ENCODE measurements around the gene GRM1. TPM values are rescaled to one million over a fixed set of nuclear protein-coding genes. Genes with fewer than 3 reads are reported as not detected.

The GRM1 gene
- total RNA-seq, 1 donor from 2014 or later, result 0.41 TPM

GRCh38 chr6:146106532-146106931 lies 77.7 kb downstream of the GRM1 start:
- Mint-ChIP-seq H3K9me3 (ENCODE audit: low read depth) (peaks cover 23% of the 10 kb centered on the region), H3K4me3 (ENCODE audit: low read depth) (no peak overlapping the region), H3K27ac (no peak overlapping the region), H3K4me1 (ENCODE audit: low read depth) (peaks cover 2% of the 10 kb centered on the region), H3K36me3 (ENCODE audit: insufficient read depth) (peaks cover 6% of the 10 kb centered on the region), H3K27me3 (no peaks in the 10 kb centered on the region)
- TF ChIP-seq, protein P1, sequence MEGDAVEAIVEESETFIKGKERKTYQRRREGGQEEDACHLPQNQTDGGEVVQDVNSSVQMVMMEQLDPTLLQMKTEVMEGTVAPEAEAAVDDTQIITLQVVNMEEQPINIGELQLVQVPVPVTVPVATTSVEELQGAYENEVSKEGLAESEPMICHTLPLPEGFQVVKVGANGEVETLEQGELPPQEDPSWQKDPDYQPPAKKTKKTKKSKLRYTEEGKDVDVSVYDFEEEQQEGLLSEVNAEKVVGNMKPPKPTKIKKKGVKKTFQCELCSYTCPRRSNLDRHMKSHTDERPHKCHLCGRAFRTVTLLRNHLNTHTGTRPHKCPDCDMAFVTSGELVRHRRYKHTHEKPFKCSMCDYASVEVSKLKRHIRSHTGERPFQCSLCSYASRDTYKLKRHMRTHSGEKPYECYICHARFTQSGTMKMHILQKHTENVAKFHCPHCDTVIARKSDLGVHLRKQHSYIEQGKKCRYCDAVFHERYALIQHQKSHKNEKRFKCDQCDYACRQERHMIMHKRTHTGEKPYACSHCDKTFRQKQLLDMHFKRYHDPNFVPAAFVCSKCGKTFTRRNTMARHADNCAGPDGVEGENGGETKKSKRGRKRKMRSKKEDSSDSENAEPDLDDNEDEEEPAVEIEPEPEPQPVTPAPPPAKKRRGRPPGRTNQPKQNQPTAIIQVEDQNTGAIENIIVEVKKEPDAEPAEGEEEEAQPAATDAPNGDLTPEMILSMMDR (IDR thresholded peaks at IDR 0.05; ENCODE audit: unreplicated experiment), result no peak
- DNase-seq (ENCODE audit: low spot score, unreplicated experiment), result no peak

DNA sequence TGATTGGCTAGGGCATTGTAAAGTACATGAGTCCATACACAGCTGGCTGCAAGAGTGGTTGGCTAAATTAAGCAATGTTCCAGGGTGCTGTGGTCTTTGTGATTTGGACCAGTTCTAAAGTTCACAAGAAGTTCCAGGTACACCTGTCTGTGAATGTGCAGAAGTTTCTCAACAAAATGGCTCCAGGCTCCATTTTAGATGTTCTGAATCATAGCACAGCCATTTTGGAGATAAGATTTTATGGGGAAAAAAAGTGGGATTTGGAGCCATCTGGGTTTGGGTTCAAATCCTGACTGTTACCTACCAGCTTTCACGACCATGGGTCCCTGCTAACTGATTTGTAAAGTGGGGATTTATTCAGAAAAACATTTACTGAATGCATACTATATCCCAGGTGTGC lies 82.1 kb downstream of the GRM1 start:
- H3K4me1 Mint-ChIP-seq (ENCODE audit: low read depth), result peaks cover 14% of the 10 kb centered on the region
- H3K36me3 Mint-ChIP-seq (ENCODE audit: insufficient read depth), result peaks cover 6% of the 10 kb centered on the region
- H3K27me3 Mint-ChIP-seq, result no peaks in the 10 kb centered on the region
- no peak for DNase-seq (ENCODE audit: low spot score, unreplicated experiment)
- H3K27ac Mint-ChIP-seq, result no peak overlapping the region
- H3K4me3 Mint-ChIP-seq (ENCODE audit: low read depth), result no peak overlapping the region
- TF ChIP-seq, protein P1 (IDR thresholded peaks at IDR 0.05; ENCODE audit: unreplicated experiment), result no peak
- peaks cover 17% of the 10 kb centered on the region for H3K9me3 Mint-ChIP-seq (ENCODE audit: low read depth)

DNA sequence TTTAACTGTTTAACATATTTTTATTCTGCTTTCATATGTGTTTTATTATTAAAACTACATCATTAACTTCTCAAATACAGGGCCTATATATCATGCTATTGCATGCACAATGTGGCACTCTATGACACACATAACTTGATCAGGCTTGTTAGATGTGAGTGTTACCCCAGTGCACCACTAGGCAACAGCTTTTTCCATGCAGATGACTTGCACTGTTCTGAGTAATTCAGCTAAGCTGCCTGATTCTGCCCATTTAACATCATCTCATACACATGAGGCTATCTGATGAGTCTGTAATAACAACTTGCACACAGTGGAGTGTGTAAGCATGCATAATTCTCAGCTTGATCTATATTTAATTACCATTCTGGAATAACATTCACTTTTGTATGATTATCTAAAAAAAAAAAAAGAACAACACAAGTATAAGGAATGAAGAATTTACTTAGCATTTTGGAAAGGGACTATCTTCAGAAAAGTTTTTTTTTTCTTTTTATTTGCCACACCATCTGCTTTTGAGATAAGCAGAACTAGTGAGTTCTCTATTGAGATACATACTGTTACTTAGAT lies 83.1 kb downstream of the GRM1 start:
- H3K36me3 Mint-ChIP-seq (ENCODE audit: insufficient read depth), result peaks cover 6% of the 10 kb centered on the region
- peaks cover 17% of the 10 kb centered on the region for H3K9me3 Mint-ChIP-seq (ENCODE audit: low read depth)
- no peak for DNase-seq (ENCODE audit: low spot score, unreplicated experiment)
- TF ChIP-seq, protein P1 (IDR thresholded peaks at IDR 0.05; ENCODE audit: unreplicated experiment), result no peak
- H3K27ac Mint-ChIP-seq, result no peak overlapping the region
- no peak overlapping the region for H3K4me3 Mint-ChIP-seq (ENCODE audit: low read depth)
- H3K27me3 Mint-ChIP-seq, result no peaks in the 10 kb centered on the region
- peaks cover 13% of the 10 kb centered on the region for H3K4me1 Mint-ChIP-seq (ENCODE audit: low read depth)

GRCh38 chr6:146113084-146113623 lies 84.3 kb downstream of the GRM1 start:
- TF ChIP-seq, protein P1 (IDR thresholded peaks at IDR 0.05; ENCODE audit: unreplicated experiment), result no peak
- no peak overlapping the region for H3K4me3 Mint-ChIP-seq (ENCODE audit: low read depth)

GRCh38 chr6:146123616-146124015 lies 94.8 kb downstream of the GRM1 start:
- Mint-ChIP-seq H3K4me3 (ENCODE audit: low read depth) (no peak overlapping the region), H3K9me3 (ENCODE audit: low read depth) (no peaks in the 10 kb centered on the region), H3K27me3 (no peaks in the 10 kb centered on the region), H3K27ac (no peak overlapping the region), H3K4me1 (ENCODE audit: low read depth) (no peaks in the 10 kb centered on the region), H3K36me3 (ENCODE audit: insufficient read depth) (no peaks in the 10 kb centered on the region)
- TF ChIP-seq, protein P1 (IDR thresholded peaks at IDR 0.05; ENCODE audit: unreplicated experiment), result no peak
- no peak for DNase-seq (ENCODE audit: low spot score, unreplicated experiment)

More at GRCh38 chr6:146113084-146113623, 84.3 kb downstream of the GRM1 start:
- DNase-seq (ENCODE audit: low spot score, unreplicated experiment), result no peak
- peaks cover 17% of the 10 kb centered on the region for H3K9me3 Mint-ChIP-seq (ENCODE audit: low read depth)
- H3K4me1 Mint-ChIP-seq (ENCODE audit: low read depth), result peaks cover 12% of the 10 kb centered on the region
- H3K27ac Mint-ChIP-seq, result no peak overlapping the region
- no peaks in the 10 kb centered on the region for H3K27me3 Mint-ChIP-seq
- H3K36me3 Mint-ChIP-seq (ENCODE audit: insufficient read depth), result peaks cover 6% of the 10 kb centered on the region

Data from progenitor cell of endocrine pancreas (in vitro differentiated cells).